ENCODE results near the gene CTRL.

DNA sequence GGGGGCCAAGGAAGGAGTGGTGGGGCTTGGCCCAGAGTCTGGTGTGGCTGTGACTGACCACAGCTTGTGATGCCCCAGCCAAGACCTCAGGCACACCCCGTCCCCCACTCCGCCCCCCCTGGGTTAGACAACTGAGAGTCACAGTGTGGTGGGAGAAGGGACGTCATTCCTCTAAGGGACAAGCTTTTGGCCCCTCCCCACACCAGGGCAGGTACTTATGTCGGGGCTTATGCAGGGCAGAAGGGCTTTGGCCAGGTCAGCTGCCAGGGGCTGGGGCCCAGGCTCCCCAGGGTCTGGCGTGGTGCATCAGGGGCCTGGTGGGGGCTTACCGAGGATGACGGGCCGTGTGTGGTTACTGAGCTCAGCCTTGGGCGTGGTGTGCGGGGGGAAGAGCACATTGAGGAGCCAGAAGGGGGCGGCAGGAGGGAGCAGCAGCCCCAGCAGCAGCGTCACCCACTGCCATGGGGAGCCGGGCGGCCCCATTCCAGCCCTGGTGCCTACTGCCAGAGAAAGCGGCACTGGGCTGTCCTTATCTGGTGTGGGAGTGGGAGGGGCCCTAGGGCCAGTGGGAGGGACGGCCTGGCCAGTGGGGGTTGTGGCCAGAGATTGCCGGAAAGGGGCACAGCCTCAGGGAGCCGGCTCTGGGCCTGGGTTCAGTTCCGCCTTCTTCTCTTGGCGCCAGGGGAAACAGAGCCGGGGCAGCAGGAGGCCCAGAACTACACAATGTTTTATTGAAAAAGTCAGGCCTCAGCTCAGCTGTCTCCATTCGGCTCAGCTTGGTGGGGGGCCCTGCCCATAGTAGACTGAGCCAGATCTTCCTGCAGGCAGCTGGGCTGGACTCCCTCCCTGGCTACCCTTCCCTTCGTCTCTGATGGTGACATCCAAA, 12.2 kb upstream of the CTRL start, which contains the start of gene LCAT:
- TF ChIP-seq, protein P1, sequence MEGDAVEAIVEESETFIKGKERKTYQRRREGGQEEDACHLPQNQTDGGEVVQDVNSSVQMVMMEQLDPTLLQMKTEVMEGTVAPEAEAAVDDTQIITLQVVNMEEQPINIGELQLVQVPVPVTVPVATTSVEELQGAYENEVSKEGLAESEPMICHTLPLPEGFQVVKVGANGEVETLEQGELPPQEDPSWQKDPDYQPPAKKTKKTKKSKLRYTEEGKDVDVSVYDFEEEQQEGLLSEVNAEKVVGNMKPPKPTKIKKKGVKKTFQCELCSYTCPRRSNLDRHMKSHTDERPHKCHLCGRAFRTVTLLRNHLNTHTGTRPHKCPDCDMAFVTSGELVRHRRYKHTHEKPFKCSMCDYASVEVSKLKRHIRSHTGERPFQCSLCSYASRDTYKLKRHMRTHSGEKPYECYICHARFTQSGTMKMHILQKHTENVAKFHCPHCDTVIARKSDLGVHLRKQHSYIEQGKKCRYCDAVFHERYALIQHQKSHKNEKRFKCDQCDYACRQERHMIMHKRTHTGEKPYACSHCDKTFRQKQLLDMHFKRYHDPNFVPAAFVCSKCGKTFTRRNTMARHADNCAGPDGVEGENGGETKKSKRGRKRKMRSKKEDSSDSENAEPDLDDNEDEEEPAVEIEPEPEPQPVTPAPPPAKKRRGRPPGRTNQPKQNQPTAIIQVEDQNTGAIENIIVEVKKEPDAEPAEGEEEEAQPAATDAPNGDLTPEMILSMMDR (IDR thresholded peaks at IDR 0.05) = peak in 1 of 12 donors; percentile 8
- peak in 1 of 2 donors; percentile 36 for TF ChIP-seq POLR2A (IDR thresholded peaks at IDR 0.05)
